ENCODE results near the gene PTGS1.

The PTGS1 gene

GRCh38 chr9:122376796-122377195 is 6.0 kb downstream of the PTGS1 start:
- DNase-seq: no peak

GRCh38 chr9:122377241-122378164 is 6.7 kb downstream of the PTGS1 start:
- DNase-seq: no peak

GRCh38 chr9:122378236-122378635 is 7.4 kb downstream of the PTGS1 start:
- DNase-seq: no peak

GRCh38 chr9:122379340-122379739 is 8.5 kb downstream of the PTGS1 start:
- DNase-seq: no peak

GRCh38 chr9:122380293-122380692 is 9.5 kb downstream of the PTGS1 start:
- DNase-seq: no peak

- no peak for DNase-seq
Observed at GRCh38 chr9:122381206-122381950, 10.6 kb downstream of the PTGS1 start.

- no peak for DNase-seq
Observed at GRCh38 chr9:122382901-122383850, 12.4 kb downstream of the PTGS1 start.

GRCh38 chr9:122383992-122384461 is 13.2 kb downstream of the PTGS1 start:
- no peak for DNase-seq

- DNase-seq: no peak
Observed at GRCh38 chr9:122386311-122386872, 15.6 kb downstream of the PTGS1 start.

- no peak for DNase-seq
Observed at GRCh38 chr9:122387536-122387935, 16.7 kb downstream of the PTGS1 start.

- DNase-seq: no peak
Observed at GRCh38 chr9:122389195-122389594, 18.4 kb downstream of the PTGS1 start.

GRCh38 chr9:122389799-122390481 is 19.1 kb downstream of the PTGS1 start:
- DNase-seq: no peak

- no peak for DNase-seq
Observed at GRCh38 chr9:122392284-122392683, 21.5 kb downstream of the PTGS1 start.

- DNase-seq: no peak
Observed at GRCh38 chr9:122392714-122393113, 21.9 kb downstream of the PTGS1 start.

GRCh38 chr9:122393284-122393983 is 22.6 kb downstream of the PTGS1 start:
- no peak for DNase-seq

- DNase-seq: no peak
Observed at GRCh38 chr9:122394265-122395125, 23.7 kb downstream of the PTGS1 start.

- DNase-seq: no peak
Observed at GRCh38 chr9:122396614-122397148, 25.9 kb downstream of the PTGS1 start.

- DNase-seq: no peak
Observed at GRCh38 chr9:122397749-122398148, 26.9 kb downstream of the PTGS1 start.

GRCh38 chr9:122398371-122398924 is 27.6 kb downstream of the PTGS1 start:
- no peak for DNase-seq

All from retina (tissue), 1 donor.